Neural progenitor cell (in vitro differentiated cells): ENCODE data around the gene SLC17A4.

Experiments
- EZH2 ChIP-seq: fragments of 200-600 bp; sonication (generic); IDR thresholded peaks from 2 replicates; pipeline ENCODE4 v1.6.1; 2017; ENCODE audit warnings: antibody characterized with exemption, mild to moderate bottlenecking, moderate library complexity
- EZH2phosphoT487 ChIP-seq: fragments of 200-600 bp; sonication (generic); IDR thresholded peaks from 2 replicates; pipeline ENCODE4 v1.6.1; 2017; ENCODE audit warnings: antibody characterized with exemption
- TF ChIP-seq, protein P1 (sequence below): fragments of 200-600 bp; sonication (generic); IDR thresholded peaks from 2 replicates; pipeline ENCODE4 v1.5.1; 2017; ENCODE audit warnings: antibody characterized with exemption, mild to moderate bottlenecking

DNA sequence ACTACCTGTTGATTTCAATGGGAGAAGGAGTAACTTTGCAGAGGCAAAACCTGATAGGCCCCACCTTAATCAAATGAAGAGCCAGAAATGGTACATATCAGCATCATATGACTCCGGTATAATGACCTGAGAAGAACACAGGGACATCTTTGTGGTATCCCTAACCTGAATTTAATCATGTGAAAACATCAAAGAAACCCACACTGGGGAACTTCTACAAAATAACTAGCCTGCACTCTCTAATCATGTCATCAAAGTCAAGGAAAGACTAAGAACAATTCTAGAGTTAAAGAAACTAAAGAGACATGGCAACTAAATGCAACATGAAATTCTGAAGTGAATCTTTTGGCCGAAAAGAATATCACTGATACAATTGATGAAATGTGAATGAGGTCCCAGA lies 34.9 kb downstream of the SLC17A4 start:
- TF ChIP-seq, protein P1, sequence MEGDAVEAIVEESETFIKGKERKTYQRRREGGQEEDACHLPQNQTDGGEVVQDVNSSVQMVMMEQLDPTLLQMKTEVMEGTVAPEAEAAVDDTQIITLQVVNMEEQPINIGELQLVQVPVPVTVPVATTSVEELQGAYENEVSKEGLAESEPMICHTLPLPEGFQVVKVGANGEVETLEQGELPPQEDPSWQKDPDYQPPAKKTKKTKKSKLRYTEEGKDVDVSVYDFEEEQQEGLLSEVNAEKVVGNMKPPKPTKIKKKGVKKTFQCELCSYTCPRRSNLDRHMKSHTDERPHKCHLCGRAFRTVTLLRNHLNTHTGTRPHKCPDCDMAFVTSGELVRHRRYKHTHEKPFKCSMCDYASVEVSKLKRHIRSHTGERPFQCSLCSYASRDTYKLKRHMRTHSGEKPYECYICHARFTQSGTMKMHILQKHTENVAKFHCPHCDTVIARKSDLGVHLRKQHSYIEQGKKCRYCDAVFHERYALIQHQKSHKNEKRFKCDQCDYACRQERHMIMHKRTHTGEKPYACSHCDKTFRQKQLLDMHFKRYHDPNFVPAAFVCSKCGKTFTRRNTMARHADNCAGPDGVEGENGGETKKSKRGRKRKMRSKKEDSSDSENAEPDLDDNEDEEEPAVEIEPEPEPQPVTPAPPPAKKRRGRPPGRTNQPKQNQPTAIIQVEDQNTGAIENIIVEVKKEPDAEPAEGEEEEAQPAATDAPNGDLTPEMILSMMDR, result no peak
- TF ChIP-seq EZH2, result no peak
- no peak for TF ChIP-seq EZH2phosphoT487
